GM12864 (cell line): Measurements from ENCODE around the gene TRAF3.

Source experiments
- DNase-seq: peaks from one replicate; pipeline ENCODE4 v3.0.0-alpha.2; 2011; ENCODE audit warnings: low read depth
- H3K4me3 ChIP-seq: 2 replicates; pipeline ENCODE4 v1.5.1; 2011; ENCODE audit warnings: mild to moderate bottlenecking, low read depth, low read length, control low read depth
- TF ChIP-seq, protein P1 (sequence below): IDR thresholded peaks from 2 replicates; pipeline ENCODE4 v1.5.1; 2011; ENCODE audit warnings: low read depth, mild to moderate bottlenecking, moderate library complexity, low read length, control low read depth, inconsistent platforms; ENCODE audit errors: missing control alignments

The TRAF3 gene

DNA sequence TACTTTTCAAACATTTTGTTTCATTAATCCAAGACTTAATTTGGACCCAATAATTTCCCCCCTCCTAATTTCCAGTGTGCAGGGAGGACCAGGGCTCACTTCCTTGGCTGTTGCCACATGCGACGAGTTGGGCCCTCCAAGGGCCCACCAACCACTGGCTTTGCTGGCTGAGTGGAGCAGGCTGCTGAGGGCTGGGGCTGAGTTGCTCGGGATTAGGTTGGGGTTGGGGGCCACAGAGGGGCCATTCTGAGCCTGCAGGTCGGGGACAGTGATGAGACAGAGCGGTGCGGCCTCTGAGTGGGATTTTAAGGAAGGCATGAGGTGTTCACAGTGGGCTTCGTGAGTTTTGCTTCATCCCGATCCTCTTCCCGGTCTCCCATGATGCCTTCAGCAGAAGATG lies 6.1 kb upstream of the TRAF3 start:
- TF ChIP-seq, protein P1, sequence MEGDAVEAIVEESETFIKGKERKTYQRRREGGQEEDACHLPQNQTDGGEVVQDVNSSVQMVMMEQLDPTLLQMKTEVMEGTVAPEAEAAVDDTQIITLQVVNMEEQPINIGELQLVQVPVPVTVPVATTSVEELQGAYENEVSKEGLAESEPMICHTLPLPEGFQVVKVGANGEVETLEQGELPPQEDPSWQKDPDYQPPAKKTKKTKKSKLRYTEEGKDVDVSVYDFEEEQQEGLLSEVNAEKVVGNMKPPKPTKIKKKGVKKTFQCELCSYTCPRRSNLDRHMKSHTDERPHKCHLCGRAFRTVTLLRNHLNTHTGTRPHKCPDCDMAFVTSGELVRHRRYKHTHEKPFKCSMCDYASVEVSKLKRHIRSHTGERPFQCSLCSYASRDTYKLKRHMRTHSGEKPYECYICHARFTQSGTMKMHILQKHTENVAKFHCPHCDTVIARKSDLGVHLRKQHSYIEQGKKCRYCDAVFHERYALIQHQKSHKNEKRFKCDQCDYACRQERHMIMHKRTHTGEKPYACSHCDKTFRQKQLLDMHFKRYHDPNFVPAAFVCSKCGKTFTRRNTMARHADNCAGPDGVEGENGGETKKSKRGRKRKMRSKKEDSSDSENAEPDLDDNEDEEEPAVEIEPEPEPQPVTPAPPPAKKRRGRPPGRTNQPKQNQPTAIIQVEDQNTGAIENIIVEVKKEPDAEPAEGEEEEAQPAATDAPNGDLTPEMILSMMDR, result no peak
- DNase-seq, result no peak
- H3K4me3 ChIP-seq, result no peak overlapping the region

DNA sequence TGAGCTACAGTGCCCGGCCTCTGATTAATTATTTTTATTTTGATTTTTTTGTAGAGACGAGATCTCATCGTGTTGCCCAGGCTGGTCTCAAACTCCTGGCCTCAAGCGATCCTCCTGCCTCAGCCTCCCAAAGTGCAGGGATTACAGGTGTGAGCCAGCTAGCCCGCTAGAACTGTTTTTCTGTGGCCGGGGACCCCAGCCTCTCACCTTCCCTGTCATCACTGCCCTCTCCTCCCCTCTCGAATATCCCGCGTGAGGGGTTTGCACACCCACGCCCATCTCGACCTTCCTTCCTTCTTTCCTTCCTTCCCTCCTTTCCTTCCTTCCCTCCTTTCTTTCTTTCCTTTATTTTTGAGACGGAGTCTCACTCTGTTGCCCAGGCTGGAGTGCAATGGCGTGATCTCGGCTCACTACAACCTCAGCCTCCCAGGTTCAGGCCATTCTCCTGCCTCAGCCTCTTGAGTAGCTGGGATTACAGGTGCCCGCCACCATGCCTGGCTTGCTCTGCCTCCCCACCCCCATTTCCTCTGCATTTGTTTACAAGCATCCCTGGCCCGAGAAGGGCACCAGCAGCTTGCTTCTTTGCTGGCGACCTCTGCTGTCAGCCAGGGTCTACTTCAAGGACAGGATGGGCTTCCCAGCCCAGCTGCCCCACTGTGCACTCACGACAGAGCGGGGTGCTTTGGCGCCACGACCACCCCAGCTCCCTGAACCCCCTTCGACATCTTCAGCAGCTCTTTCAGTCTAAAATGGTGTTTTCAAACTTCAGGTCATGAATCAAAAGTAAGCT lies 4.3 kb upstream of the TRAF3 start:
- H3K4me3 ChIP-seq, result no peak overlapping the region
- no peak for DNase-seq
- TF ChIP-seq, protein P1, result peak; percentile 42

DNA sequence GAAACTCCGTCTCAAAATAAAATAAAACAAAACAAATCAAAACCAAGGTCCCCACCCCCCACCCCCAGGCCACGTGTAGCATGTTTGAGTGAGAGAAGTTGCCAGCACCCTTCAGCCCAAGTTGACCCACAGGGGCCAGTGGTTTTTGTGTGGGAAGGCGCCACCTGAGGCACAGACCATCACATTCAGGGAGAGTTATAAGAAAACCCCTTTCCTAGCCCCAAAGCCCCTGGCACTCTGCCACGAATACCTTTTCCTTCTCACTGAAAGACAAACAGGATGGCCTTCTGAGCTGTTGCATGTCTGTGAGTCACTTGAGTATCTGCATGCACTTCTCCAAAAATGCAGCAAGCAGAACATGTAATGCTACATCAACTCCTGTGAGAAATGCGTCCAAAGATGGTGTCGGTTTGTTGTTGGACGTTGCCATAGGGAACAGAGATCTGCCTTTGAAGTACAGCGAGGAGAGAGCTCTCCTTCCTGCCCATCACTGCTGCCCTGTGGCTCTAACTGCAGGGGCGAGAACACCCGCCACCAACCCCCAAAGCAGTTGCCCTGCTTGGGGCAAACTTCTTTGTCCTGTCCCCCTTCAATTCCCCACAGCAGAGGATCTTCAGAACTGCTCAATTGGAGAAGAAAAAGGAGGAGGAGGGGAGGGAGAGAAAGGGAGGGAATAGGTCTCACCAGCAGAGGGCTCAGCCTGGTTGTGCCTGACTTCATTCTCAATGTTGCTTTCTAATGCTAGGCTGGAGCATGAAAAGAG lies 2.7 kb upstream of the TRAF3 start:
- DNase-seq, result peak; percentile 87
- H3K4me3 ChIP-seq, result peak overlapping the region; percentile 8; the same call in 1 of the 2 replicates
- TF ChIP-seq, protein P1, result peak; percentile 88

DNA sequence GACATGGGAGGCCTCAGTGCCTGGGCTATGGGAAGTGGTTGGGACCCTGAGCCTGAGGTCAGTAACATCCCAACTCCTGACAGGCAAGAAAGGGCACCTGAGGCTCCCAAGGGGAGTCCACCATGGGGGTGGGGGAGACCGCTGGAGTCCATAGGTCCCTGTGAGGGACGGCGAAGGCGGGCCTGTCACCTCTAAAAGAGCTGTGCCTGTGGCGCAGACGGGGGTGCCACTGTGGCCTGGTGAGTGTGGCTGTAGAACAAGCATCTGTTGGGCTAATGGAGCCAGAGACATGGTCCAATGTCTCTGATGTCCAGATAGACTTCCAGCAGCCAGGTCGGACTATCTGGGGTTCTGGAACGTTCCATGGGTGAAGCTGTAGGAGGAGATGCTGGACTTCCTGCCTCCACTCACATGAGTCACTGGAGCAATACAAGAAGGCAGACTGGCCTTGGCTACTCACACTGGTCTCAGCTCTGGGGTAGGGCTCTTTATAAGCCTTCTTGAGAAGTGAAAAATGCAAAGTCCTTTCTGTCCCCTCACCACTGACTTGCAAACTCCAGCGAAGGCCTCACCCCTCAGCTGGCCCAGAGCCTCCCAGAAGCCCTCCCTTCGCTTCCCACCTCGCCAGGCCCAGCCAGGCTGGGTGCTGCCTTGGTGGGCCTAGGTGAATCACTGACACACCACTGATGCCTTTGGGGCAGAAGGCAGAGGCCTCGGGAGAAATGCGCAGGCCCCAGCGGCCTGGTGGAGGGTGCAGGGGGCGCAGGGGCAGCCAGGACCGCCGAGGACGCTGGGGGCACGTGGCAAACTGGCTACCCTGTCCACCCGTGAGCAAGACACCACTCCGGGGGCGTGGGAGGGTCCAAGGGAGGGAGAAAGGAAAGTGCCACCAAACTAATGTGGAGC lies 1.1 kb upstream of the TRAF3 start:
- TF ChIP-seq, protein P1, result no peak
- H3K4me3 ChIP-seq, result peak overlapping the region; percentile 51
- peak; percentile 87 for DNase-seq

DNA sequence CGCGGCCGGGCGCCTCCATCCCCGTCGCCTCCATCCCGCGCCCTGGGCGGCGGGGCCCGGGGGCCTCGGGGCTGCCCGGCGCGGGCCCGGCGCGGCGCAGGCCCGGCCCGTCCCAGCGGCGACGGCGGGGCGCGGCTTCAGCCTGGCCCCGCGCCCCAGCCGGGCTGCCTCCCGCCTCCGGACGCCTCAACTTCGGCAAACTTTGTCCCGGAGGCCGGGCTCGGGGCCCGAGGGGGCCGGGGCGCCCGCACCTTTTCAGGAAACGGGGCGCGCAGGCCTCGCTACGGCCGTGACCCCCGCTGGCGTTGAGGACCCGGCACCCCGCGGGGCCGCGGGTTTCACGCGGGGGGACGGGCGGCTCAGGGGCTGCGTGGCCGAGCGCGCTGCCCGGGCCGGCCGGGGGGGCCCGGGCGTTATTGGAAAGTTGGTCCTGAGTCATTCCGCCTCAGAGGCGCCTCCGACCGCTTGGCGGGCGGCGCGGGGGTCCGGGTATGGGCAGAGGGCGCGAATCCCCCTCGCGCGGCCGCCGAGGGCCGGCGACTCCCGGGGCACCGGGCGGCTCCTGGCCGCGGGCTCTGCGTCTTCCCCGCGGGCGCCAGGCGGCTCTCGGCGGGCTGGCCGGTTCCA lies 575 bp downstream of the TRAF3 start:
- peak overlapping the region; percentile 65 for H3K4me3 ChIP-seq
- TF ChIP-seq, protein P1, result no peak

More for the DNA sequence above, 575 bp downstream of the TRAF3 start:
- no peak for DNase-seq
